HL-60/S4 treated with phorbol 12-myristate 13-acetate at 8.2 ng/mL for 4 days and 3 days (cell line): Measurements from ENCODE around the gene TRIM17.

ENCODE experiments used
- in situ Hi-C: fragments of 300-500 bp; cut with MboI; formaldehyde crosslinking; loops from 2 replicates; pipeline ENCODE4 v1.15.0; 2022; ENCODE audit warnings: low sequenced_read_pairs

TRIM17 gene

GRCh38 chr1:228381356-228381755, 35.3 kb downstream of the TRIM17 start:
- in situ Hi-C loops = no loop called here

DNA sequence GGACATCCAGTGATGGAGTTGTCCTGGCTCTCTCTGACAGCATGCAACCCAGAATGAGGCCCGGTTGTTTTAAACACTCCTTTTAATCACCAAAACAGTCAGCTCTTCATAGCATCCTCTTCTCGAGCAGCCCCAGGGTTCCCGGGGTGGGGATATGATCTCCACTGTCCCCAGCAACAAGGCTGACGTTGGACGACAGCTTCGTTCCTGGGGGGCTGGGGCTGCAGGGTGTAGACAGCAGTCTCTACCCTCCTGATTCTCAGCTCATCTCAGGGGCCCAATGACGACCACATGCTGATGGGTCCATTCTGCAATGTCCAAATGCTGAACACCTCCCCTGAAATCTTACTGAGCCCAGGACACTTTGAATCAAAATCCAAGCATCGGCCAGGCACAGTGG, 37.0 kb downstream of the TRIM17 start:
- in situ Hi-C loops = no loop called here

DNA sequence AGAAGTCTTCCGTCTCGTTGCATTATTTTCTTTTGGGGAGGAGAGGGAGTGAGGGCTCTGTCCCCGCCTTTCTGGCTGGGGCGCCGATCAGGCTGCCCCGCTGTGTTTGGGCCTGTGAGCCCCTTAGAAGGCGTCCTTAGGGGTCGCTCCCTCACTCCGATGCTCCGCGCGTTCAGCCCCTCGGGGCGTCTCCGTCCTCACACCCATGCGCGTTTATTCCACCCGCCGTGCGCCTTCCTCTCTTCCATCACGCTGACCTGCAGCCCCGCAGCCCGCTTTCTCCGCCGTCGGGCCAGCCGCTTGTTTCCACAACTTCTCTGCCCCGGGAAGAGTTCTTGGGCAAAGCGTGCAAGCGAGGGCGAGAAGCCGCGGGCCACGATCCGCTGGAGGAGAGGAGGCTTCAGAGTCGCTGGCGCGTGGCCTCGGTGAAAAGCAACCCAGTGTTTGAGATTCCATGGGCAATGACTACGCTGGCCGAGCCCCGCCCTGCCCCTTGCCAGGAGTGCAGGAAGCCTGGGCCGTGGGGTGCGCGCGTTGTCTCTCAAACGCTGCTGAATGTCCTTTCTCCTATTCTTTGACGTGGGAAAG, 37.7 kb downstream of the TRIM17 start:
- in situ Hi-C loops = no loop called here

GRCh38 chr1:228378090-228378872, 38.4 kb downstream of the TRIM17 start:
- in situ Hi-C loops = no loop called here

DNA sequence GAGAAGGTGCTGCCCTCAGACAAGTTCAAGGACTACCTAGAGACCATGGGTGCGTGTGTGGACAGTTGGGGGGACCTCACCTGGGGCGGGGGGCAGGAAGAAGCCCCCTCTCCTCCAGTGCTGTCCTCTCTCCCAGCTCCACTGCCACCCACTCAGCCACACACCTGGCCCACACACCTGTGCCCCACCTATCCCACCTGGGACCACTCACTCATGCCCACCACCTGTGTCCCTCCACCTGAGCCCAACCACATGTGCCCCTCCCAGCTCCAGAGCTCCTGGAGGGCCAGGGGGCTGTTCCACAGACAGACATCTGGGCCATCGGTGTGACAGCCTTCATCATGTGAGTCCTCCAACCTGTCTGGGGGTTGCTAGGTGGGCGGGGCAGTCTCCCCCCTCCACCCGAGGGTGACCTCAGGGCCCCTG, 39.0 kb downstream of the TRIM17 start:
- in situ Hi-C loops = no loop called here

DNA sequence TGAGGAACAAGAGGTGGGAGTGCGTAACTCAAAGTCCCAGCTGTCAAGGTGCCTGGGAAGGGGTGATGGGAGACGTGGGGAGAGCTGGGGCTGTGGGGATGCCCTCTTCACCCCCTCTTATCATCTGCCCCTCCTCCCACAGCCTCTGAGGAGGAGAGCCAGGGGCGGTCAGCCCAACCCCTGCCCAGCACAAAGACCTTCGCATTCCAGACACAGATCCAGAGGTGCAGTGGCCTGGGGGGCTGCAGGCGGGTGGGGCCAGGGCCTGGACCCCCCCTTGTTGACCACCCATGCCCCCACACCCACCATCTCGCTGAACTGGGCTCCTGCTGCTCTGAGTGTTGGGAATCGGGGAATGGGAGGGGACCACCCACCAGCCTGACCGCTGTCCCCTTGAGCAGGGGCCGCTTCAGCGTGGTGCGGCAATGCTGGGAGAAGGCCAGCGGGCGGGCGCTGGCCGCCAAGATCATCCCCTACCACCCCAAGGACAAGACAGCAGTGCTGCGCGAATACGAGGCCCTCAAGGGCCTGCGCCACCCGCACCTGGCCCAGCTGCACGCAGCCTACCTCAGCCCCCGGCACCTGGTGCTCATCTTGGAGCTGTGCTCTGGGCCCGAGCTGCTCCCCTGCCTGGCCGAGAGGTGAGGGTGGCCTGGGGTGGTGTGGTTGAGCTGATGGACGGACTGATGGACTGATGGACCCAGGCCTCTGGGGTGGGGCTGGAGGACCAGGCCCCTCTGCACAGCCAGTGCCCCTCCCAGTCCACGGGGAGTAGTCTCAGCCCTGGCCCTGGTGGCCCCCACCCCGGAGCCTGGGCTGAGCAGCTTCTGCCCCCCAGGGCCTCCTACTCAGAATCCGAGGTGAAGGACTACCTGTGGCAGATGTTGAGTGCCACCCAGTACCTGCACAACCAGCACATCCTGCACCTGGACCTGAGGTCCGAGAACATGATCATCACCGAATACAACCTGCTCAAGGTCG, 39.7 kb downstream of the TRIM17 start:
- in situ Hi-C loops = no loop called here

DNA sequence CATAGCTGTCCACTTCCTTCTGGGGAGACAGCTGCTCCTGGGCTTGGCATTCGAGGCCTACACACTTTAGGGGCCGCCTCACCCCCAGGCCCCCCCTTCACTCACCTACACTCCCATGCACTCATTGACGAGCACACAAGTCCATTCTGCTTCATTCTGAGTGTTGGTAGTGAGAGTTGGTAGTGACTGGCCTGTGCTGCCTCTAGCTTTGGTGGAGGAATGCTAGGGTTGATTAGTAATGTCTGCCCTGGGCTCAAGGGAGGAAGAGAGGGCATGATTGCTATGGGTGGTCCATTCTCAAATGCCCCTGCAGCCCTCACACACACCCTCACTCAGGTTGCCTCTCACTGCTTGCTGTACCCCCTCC, 40.4 kb downstream of the TRIM17 start:
- in situ Hi-C loops = no loop called here

- in situ Hi-C loops = no loop called here
These were observed 40.9 kb downstream of the TRIM17 start for GRCh38 chr1:228375578-228376261.

GRCh38 chr1:228374711-228375577, 41.7 kb downstream of the TRIM17 start:
- in situ Hi-C loops = no loop called here

DNA sequence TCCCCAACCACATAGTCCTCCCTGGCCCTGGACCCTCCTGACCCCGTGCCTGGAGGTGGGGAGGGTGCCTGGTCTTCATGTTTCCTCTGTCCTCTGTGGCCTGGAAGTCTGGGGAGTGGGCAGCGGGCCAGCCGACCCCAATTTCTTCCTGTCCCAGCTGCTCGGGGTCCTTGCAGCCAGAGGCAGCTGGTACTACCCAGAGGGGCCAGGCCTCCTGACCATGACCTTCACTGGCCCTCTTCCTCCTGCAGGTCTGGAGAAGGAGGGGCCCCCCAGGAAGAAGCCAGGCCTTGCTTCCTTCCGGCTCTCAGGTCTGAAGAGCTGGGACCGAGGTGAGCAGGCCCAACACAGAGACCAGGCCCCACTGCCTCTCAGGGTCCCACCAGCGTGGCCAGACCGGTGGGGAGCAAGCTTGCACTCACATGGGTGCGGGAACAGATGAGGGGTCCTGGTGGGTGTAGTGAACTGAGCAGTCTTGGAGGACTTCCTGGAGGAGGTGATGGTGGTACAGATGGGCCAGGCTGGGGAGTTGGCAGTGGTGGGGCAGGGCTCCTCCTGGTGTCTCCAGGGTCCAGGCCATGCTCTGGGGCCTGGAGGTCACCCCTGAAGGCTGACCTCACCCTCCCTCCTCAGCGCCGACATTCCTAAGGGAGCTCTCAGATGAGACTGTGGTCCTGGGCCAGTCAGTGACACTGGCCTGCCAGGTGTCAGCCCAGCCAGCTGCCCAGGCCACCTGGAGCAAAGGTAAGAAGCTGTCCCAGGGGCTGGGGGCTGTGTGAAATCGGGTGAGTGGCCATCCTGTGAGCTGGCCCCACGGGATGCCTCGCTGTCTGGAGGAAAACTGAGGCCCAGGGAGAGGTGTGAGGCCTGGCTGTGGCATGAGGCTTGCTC, 42.7 kb downstream of the TRIM17 start:
- in situ Hi-C loops = no loop called here

DNA sequence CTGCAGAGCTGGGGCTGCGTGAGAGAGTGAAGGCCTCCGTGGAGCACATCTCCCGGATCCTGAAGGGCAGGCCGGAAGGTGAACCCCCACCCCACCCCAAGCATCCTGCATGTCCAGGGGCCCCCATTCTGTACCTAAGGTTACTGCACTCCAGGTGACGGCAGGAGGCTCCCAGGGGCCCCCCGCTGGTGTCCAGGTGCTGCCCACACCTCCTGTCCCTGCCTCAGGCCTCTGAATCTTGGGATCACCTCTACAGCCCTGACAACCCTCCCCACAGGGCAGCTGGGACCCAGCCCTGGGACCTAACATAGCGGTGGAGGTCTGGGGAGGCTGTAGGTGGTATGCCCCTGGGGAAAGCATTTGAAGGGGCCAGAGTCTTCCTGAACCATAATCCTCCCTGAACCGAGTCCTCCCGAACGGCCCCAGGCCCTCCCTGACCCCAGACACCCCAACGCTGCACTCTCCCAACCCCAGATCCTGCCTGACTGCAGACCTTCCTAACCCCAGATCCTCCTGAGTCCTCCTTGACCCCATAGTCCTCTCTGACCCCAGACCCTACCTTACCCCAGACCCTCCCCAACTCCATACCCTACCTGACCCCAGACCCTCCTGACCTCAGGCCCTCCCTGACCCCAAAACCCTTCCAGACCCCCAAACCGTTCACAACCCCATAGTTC, 43.5 kb downstream of the TRIM17 start:
- in situ Hi-C loops = no loop called here

GRCh38 chr1:228372183-228373003, 44.3 kb downstream of the TRIM17 start:
- in situ Hi-C loops = no loop called here

DNA sequence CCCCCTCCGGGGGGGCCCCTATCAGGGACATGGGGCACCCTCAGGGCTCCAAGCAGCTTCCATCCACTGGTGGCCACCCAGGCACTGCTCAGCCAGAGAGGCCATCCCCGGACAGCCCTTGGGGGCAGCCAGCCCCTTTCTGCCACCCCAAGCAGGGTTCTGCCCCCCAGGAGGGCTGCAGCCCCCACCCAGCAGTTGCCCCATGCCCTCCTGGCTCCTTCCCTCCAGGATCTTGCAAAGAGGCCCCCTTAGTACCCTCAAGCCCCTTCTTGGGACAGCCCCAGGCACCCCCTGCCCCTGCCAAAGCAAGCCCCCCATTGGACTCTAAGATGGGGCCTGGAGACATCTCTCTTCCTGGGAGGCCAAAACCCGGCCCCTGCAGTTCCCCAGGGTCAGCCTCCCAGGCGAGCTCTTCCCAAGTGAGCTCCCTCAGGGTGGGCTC, 44.9 kb downstream of the TRIM17 start:
- in situ Hi-C loops = no loop called here

DNA sequence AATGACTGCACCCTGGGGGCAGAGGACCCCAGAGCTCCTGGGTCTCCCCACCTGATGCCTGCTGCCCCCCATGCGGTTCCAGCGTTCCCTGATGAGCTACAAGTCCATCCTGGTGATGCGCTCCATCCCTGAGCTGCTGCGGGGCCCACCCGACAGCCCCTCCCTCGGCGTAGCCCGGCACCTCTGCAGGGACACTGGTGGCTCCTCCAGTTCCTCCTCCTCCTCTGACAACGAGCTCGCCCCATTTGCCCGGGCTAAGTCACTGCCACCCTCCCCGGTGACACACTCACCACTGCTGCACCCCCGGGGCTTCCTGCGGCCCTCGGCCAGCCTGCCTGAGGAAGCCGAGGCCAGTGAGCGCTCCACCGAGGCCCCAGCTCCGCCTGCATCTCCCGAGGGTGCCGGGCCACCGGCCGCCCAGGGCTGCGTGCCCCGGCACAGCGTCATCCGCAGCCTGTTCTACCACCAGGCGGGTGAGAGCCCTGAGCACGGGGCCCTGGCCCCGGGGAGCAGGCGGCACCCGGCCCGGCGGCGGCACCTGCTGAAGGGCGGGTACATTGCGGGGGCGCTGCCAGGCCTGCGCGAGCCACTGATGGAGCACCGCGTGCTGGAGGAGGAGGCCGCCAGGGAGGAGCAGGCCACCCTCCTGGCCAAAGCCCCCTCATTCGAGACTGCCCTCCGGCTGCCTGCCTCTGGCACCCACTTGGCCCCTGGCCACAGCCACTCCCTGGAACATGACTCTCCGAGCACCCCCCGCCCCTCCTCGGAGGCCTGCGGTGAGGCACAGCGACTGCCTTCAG, 45.5 kb downstream of the TRIM17 start:
- in situ Hi-C loops = no loop called here

GRCh38 chr1:228370439-228370940, 46.2 kb downstream of the TRIM17 start:
- in situ Hi-C loops = no loop called here

- in situ Hi-C loops = no loop called here
These were observed 46.8 kb downstream of the TRIM17 start for GRCh38 chr1:228369608-228370438.
